ENCODE data around the gene COMP. TPM values are rescaled to one million over a fixed set of nuclear protein-coding genes. Genes with fewer than 3 reads are reported as not detected.

The COMP gene
- total RNA-seq, 1 experiment from 2014 or later, result 0.69 TPM

GRCh38 chr19:18785179-18786124 is 5.7 kb downstream of the COMP start:
- intact Hi-C loops (cut with micrococcal nuclease; ENCODE audit: unreplicated experiment), result loop anchor here (10.0 kb wide), 1 partner anchor 59 kb away; no protein-coding TSS in a partner anchor
- no peak for TF ChIP-seq POLR2AphosphoS5 (IDR thresholded peaks at IDR 0.05; ENCODE audit: low read depth, low read length)
- TF ChIP-seq CTCF (IDR thresholded peaks at IDR 0.05), result no peak
- no peak for TF ChIP-seq REST (IDR thresholded peaks at IDR 0.05; ENCODE audit: insufficient read depth in 1 of 2, low read depth in 2 of 2, low read length in 1 of 2)
- TF ChIP-seq TCF7L2 (IDR thresholded peaks at IDR 0.05; ENCODE audit: low read depth, low read length), result no peak
- no peak for TF ChIP-seq SIN3A (IDR thresholded peaks at IDR 0.05; ENCODE audit: borderline replicate concordance, insufficient read depth, low read depth, low read length)
- ATAC-seq (peak; percentile 71), DNase-seq (ENCODE audit: low read depth, low spot score) (no peak)
- ChIA-PET CTCF (interaction anchor here (0.6 kb wide), 1 partner anchor 20 kb away, joined by 6 read pairs; no protein-coding TSS in a partner anchor), POLR2A (no interaction called here)
- Histone ChIP-seq H3K27me3 (ENCODE audit: control insufficient read depth, insufficient read depth, low read length) (no peaks in the 10 kb centered on the region; the same call in 1 of the 2 replicates), H3K27ac (ENCODE audit: low read length) (no peak overlapping the region), H3K9me3 (ENCODE audit: control insufficient read depth, insufficient read depth, low read depth, low read length) (no peaks in the 10 kb centered on the region), H3K36me3 (ENCODE audit: control insufficient read depth, insufficient read depth, low read length) (no peaks in the 10 kb centered on the region), H3K4me3 (ENCODE audit: low read depth in 2 of 2, low read length in 2 of 2) (peak overlapping the region; percentile 30 to 59), H3K4me1 (ENCODE audit: control insufficient read depth, insufficient read depth, low read length) (no peaks in the 10 kb centered on the region)
- in situ Hi-C loops (cut with HindIII; ENCODE audit: low pct_unique_long_range_greater_than_20kb, low sequenced_read_pairs), result no loop called here
- BruUV-seq (replicated peaks), result no TSS peak

GRCh38 chr19:18784786-18785120 is 6.4 kb downstream of the COMP start:
- ATAC-seq (no peak), DNase-seq (ENCODE audit: low read depth, low spot score) (no peak)
- no peak overlapping the region for H3K27ac ChIP-seq (ENCODE audit: low read length)
- no peaks in the 10 kb centered on the region for H3K36me3 ChIP-seq (ENCODE audit: control insufficient read depth, insufficient read depth, low read length)
- H3K4me1 ChIP-seq (ENCODE audit: control insufficient read depth, insufficient read depth, low read length), result no peaks in the 10 kb centered on the region
- POLR2A ChIA-PET, result no interaction called here
- 0 out of 4 replicates have a peak overlapping the region, but pooled peaks of 1 of the 2 experiments have one; percentile 14 for H3K4me3 ChIP-seq (ENCODE audit: low read depth in 2 of 2, low read length in 2 of 2)
- H3K9me3 ChIP-seq (ENCODE audit: control insufficient read depth, insufficient read depth, low read depth, low read length), result no peaks in the 10 kb centered on the region
- TF ChIP-seq POLR2AphosphoS5 (IDR thresholded peaks at IDR 0.05; ENCODE audit: low read depth, low read length) (no peak), REST (IDR thresholded peaks at IDR 0.05; ENCODE audit: insufficient read depth in 1 of 2, low read depth in 2 of 2, low read length in 1 of 2) (no peak), CTCF (IDR thresholded peaks at IDR 0.05) (no peak), SIN3A (IDR thresholded peaks at IDR 0.05; ENCODE audit: borderline replicate concordance, insufficient read depth, low read depth, low read length) (no peak), TCF7L2 (IDR thresholded peaks at IDR 0.05; ENCODE audit: low read depth, low read length) (no peak)
- in situ Hi-C loops (cut with HindIII; ENCODE audit: low pct_unique_long_range_greater_than_20kb, low sequenced_read_pairs), result no loop called here
- no peaks in the 10 kb centered on the region; the same call in 1 of the 2 replicates for H3K27me3 ChIP-seq (ENCODE audit: control insufficient read depth, insufficient read depth, low read length)
- CTCF ChIA-PET, result no interaction called here
- no TSS peak for BruUV-seq (replicated peaks)
- intact Hi-C loops (cut with micrococcal nuclease; ENCODE audit: unreplicated experiment), result loop anchor here (10.0 kb wide), 1 partner anchor 60 kb away; no protein-coding TSS in a partner anchor
